GM19240 (cell line): ENCODE data around the gene LYAR.

Source experiments
- DNase-seq: peaks from one replicate; pipeline ENCODE4 v3.0.0; 2011; ENCODE audit warnings: low spot score; ENCODE audit not compliant: insufficient read length

The LYAR gene

DNA sequence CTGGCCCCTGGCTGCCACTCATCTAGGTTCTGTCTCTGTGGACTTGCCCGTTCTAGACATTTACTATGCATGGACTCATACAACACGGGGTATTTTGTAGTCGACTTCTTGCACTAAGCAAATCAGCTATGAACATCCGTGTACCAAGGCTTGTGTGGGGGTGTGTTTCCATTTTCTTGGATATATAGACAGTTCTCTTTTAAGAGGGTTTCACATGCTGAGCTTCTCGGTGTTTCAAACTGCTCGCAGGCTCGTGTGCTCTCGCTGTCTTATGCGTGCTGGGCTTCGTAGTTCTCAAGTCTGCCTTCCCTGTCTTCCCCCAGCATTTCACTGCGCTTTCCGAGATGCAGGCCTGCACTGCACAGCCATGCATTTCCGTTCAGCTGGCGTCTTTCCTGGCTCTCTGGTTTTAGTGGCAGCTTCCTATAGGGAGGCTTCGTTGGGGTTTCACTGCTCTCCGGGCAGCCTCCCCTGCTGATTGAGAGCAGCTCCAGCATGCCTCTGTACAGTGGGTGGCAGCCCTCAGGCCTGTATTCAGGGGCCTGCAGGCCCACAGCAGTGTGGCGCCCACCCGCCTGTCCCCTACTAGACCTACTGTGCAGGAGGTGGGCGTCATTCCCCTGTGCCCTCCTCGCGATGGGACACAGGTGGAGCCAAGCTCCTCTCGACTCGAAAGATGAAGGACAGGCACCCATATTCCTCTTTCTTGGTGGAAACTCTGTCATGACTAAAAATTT lies 27.7 kb upstream of the LYAR start:
- DNase-seq, result no peak

DNA sequence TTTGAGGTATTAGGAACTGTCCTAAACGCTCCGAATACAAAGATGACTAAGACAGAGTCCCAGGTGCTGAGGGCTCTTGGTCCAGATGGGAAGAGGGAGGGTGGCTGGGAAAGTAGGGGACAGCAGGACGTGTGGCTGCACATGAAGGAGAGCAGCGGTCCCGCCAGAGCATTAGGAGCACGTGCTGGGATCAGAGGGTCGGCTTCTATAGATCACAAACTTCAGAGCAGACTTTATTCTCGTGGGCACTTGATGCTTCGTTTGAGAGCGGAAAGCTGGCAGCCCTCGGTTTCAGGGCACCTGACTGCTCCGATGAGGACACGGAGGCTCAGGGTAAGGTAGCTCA lies 26.2 kb upstream of the LYAR start:
- DNase-seq, result no peak

DNA sequence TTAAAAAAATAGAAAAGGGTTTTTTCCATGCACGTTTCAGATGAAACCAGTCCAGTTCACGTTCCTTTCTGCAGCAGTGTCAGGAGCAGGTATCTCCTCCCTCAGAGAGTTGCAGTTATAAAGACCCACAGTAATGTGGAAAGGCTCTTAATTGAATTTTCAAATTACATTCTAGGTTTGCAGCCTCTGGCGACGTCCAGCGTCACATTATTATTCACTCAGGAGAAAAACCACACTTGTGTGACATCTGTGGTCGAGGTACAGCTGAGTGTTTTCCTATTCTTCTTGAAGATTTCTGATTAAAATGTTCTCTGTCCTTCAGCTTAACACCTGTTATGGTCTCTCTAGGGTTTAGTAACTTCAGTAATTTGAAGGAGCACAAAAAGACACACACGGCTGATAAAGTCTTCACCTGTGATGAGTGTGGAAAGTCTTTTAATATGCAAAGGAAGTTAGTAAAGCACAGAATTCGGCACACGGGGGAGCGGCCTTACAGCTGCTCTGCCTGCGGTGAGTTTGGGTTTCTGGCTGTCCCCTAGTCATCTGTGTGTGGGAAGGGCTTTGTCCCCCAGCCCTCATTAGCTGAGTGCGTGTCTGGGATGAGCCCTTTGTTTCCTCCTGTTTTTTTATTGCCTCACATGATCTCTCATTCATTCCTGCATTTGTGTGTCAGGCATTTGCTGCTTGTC lies 25.7 kb upstream of the LYAR start:
- DNase-seq, result no peak

DNA sequence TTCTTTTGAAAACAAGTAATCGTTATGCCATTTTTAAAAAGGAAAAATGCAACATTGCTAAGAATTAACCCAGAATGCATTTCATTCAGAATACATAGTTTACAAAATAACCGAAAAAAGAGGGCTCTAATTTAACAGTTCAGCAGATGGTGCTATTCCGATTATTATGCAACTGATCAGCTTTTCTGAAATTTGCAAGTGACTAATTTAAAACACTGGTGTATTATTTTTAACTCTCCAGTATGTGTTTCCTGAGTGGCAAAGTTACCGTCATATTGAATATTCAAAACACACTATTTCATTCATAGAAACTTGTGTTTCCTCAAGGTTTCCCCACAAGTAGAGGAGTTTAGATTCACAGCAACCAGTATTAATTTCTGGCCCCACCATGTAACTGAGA lies 21.2 kb upstream of the LYAR start:
- no peak for DNase-seq

DNA sequence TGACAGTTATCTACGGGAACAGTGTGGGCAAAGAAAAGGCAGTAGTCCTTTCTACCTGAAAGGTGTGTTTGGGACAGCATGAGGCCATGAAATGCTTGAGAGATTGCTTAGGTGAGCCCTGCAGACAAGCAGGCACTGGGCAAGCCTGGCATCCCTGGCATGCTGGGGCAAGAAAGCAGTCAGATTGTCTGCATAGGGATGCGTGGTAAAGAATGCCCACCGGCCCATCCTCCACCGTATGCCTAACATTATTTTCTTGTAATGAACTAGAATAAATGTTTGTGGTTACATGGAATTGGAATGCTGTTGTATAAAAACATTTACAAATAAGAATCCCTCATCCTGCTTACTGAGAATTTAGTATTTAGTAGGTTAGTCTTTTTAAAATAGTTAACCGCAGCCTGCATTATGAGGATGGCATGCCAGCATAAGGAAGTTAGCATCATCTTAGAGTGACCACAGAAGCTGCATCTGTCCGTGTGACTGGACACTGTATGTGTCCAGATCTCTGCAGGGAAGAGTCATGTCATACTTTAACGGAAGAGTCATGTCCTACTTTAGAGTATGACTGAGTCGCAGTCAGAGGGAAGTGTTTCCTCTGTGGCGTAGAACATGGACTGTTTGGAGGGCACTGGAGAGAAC lies 19.0 kb upstream of the LYAR start:
- no peak for DNase-seq

DNA sequence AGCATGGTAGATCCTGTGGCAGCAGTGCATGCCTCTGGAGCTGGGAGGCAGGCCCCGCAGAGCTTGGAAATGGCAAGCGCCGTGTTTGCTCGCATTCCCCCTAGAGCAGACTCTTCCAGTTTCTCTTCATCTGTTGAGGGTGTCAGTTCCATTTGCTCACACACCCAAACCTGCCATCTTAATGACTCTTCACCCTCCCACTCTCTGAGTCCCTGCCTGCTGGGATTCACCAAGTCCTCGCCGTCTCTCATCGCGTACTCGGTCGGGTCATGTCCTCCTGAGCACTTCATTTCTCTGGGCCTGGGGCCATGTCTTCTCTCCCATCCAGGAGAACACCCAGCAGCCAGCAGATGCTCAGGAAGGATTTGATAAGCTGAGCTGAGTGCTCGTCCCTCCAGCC lies 17.0 kb upstream of the LYAR start:
- DNase-seq, result no peak

DNA sequence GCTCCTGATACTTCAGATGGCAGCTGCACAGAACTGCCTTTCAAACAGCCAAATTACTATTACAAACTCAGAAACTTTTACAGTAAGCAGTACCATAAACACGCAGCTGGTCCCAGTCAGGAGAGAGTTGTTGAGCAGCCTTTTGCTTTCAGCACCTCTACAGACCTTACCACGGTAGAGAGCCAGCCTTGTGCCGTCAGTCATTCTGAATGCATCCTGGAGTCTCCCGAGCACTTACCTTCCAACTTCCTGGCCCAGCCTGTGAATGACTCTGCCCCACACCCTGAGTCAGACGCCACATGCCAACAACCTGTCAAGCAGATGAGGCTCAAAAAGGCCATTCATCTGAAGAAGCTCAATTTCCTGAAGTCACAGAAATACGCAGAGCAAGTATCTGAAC lies 12.5 kb upstream of the LYAR start:
- no peak for DNase-seq

DNA sequence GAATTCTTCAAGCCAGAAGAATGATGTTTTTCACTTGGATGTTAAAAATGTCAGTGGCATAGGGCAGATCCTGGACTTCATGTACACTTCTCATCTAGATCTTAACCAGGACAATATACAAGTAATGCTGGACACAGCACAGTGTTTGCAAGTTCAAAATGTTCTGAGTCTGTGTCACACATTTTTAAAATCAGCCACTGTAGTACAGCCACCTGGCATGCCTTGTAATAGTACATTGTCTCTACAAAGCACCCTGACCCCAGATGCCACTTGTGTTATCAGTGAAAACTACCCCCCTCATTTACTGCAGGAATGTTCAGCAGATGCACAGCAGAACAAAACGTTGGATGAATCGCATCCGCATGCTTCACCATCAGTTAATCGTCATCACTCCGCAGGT lies 12.0 kb upstream of the LYAR start:
- DNase-seq, result no peak

DNA sequence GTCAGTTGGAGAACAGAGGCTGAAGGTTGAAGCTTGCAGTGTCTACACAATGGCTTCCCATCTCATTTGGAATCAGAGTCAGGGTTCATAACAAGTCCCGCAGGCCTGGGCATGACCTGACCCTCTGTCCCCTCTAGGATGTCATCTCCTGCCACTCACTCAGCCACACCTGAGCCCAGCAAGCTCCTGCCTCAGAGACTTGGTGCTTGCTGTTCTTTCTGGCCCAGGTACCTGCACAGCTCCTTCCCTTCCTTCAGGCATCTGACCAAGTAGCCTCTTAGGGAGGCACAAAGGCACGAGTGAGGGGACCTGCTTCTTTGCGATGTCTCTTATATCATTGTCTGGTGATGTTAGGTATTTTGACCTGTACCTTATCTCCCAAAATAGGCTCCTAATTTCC lies 9.1 kb upstream of the LYAR start:
- DNase-seq, result no peak

DNA sequence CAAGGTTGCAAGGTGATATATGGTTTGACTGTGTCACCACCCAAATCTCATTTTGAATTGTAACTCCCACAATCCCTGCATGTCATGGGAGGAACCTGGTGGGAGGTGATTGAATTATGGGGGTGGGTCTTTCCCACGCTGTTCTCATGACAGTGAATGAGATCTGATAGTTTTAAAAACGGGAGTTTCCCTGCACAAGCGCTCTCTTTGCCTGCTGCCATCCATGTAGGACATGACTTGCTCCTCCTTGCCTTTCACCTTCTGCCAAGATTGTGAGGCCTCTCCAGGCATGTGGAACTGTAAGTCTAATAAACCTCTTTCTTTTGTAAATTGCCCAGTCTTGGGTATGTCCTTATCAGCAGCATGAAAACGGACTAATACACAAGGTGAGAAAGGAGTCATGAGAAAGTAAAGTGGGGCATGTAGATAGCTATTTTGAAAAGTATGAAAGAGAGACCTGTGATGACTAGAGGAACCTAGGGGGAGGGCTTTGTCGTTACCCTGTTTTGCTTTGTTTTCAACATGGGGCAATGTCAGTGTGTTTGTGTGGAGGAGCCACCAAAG lies 6.4 kb upstream of the LYAR start:
- no peak for DNase-seq

DNA sequence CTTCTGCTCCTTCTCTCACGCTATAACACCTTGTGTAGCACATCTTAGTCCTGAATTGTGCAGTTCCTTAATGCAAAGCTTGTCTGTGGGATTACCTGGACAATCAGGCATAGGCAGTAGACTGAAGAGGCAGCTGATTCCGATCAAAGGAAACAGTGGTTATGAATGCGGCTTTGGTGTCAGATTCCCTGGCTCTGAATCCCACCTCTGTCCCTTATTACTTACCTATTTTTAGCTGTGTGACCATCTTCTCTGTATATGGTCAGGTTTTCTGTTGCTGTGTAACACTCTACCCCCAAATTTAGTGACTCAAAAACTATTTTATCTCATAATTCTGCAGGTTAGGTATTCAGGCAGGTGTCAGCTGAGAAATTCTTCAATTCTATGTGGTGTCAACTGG lies 3.3 kb upstream of the LYAR start:
- no peak for DNase-seq

DNA sequence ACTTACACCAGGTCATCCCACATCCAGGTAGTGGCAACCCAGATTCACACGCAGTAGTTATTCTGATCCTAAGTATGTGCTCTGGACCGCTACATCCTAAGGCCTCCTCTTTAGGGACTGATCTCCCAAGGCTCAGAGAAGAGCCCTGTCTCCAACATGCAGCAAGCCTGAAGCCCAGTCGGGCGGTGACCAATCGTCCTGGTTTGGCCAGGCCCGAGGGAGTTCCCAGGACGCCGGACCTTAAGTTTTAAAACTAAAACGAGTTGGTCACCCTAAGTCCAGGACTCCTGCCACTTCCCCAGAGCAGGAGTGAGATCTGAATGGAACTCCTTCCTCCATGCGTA lies 385 bp downstream of the LYAR start:
- DNase-seq, result no peak

DNA sequence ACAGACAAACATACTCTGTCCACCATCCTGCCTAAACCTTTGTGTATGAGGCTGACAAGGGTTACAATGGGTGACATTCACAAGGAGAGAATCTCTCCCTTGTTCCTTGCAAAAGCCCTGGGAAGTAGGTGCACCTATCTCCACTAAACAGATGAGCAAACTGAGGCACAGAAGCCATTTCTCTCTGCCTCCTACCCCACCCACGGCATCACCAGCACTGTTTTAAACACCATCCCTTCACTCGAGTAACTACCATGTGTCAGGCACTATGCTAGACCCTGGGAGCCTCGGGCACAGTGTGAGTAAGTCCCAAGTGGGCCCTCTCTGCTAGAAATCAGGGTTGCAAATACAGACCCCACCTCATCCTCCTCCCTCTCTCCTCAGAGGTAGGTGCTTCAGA lies 899 bp downstream of the LYAR start:
- DNase-seq, result no peak

DNA sequence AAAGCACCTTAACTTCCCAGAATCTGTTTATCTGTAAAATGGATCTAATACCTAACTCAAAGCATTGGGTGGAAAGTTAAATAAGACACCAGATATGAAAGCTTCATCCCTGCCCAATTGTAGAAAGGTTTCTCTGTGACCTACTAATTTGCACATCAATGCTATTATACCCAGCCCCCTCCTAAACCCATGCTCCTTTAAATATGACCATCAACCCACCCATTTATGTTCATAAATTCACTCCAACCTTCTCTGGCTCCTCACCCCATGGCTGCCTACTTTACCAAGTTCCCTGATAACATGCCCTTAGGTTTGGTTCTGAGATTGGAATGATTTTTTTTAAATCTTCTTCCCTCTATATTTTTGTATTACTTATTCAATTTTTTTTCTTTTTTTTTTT lies 1.9 kb downstream of the LYAR start:
- DNase-seq, result no peak

DNA sequence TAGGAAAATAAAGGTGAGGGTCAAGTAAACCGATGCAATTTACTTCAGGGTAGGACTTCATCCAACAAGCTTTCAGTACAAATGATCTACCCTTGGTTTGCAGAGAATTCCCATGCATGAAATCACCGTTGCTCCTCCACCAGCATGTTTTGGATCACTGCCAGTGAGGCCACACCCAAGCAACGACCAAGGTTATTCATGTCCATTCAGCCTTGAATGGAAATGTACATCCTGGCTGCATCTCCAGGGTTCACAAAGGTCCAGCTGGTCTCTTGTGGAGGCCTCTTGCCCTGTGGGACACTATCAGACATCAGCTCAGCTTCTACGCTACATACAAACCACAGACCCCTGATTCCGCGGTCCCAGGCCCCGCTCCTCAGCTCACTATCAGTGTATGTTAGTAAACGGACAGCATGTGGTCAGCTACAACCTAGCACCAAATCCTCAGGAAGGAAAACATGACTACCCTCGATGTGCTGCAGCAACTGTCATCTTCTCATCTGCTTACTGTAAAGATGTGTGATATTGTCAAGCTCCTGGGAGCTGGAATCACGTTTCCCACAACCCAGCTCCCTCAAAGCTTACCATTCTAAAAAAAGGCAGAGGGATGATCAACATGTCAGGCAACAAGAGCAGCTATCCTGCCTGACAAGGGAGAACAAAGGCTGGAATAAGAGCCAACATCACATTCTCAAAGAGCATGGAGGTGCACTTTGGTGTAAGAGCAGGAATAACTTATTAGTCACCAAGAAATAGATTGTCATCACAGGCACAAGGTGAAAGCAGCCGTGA lies 4.9 kb downstream of the LYAR start:
- DNase-seq, result no peak

DNA sequence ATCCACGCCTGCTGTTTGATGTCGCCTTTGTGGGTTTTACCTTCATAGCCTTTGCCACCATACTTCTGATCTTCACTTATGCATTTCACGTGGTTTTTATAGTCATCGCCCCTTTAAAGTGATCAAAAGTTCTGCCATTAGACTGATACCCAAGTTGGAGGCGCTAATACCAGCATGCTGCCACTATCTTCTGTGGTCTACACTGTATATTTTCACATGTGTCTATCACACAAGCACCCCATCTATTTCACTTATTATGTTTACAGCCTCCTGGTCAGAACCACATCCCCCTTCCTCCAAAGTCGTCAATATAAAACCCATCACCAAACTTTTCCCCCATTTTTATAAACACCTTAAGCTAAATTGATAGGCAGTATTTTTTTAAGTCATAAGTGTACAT lies 8.2 kb downstream of the LYAR start:
- no peak for DNase-seq

DNA sequence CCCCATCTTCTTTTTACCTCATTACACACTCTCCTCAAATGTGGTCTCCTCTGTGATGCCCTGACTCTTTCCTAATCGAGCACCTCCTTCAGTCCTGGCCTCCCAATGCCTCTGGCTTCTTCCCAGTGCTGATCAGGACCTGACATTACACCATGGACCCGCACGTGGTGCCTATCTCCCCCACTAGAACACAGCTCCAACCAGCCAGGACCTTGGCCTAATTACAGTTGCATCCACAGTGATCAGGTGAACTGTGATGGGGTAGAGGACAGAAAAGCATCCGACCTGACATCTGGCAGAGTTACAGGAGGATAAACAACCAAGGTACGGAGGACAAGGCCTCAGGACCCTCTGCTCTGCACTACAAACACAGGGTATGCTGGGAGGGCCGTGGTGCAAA lies 12.4 kb downstream of the LYAR start:
- DNase-seq, result no peak

DNA sequence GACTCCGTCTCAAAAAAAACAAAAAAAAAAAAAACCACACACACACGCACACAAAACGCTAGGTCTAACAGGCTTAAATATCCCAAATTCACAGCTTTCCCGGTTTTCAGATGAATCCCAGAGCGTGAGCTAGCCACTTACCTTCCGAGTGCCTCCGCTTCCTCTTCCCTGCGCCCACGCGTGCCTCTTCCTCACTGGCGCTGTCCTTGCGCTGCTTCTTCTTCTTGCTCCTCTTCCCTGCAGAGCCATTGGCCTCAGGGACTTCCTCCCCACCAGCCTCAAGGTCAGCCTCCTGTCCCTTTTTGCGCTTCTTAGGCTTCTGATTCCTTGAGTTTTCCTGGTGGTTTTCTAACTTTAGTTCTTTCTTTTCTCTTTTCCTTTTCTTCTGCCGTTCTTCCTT lies 15.7 kb downstream of the LYAR start:
- no peak for DNase-seq

DNA sequence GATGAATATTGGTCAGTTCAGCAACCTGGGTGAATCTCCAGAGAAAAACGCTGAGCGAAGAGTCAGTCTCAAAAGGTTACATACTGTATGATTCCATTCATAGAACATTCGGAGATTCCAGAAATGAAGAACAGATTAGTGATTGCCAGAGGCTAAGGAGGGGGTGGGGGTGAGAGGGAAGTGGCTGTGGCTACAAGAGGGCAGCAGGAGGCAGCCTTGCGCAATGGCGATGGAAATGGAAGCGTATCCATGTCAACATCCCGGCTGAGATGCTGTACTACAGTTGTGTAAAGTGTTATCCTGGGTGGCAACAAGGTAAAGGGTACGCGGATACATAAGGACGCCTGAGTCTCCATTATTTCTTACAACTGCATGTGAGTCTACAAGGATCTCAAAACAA lies 18.0 kb downstream of the LYAR start:
- DNase-seq, result no peak

DNA sequence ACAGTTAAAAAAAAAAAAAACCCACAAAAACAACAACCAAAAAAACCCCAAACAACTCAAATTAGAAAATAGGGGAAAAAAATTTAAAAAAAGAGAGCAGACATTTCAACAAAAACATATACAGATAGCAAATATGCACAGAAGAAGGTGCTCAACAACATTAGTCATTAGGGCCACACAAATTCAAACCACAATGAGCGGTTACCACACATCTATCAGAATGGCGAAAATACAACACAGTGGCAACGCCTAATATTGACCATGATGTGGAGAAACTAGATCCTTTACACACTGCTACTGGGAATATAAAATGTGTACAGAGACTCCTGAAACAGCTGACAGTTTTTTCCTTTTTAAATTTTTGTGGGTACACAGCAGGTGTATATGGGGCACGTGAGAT lies 19.4 kb downstream of the LYAR start:
- no peak for DNase-seq

DNA sequence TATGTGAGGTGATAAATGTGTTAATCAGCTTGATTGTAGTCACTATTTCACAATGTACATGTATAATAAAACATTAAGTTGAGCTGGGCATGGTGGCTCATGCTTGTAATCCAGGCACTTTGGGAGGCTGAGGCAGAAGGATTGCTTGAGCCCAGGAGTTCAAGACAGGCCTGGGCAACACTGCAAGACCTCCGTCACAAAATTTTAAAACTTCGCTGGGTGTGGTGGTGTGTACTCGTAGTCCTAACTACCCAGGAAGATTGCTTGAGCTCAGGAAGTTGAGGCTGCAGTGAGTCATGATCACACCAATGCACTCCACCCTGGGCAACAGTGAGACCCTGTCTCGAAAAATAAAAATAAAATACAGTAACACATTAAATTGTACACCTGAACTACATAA lies 20.1 kb downstream of the LYAR start:
- DNase-seq, result no peak

DNA sequence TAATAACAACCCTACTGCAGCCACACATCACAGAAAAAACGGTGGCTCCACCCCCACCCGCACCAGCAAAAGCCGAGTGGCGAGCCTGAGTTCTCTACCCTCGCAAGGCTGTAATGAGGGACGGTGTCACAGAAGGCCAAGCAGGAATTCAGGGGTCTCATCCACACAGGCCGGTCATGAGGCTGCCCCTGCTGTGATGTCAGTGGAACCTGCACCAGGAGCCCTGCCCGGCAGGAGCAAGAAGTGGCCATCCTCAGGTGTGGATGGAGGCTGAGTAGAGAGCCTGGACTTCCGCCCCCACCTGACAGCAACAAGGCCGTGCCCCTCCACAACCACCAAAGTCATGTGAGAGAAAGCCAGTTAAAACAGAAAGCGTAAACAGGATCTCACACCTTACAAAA lies 20.6 kb downstream of the LYAR start:
- DNase-seq, result no peak
